GM15510 (cell line): ENCODE results near the gene UGGT2.

Experiments used
- POLR2A ChIP-seq: IDR thresholded peaks from 3 replicates; pipeline ENCODE4 v1.6.1; 2011; ENCODE audit warnings: borderline replicate concordance; ENCODE audit not compliant: insufficient read length; ENCODE audit errors: extremely low read depth

The UGGT2 gene

GRCh38 chr13:95752677-95753076, 300.5 kb downstream of the UGGT2 start:
- no peak for TF ChIP-seq POLR2A
